CD4-positive, alpha-beta T cell treated with Interleukin-6 at 100 ng/mL for 8 hours (primary cell): ENCODE measurements around the gene ACP6.
"Not testable (repeated sequence)": the region's sequence is repeated elsewhere in the genome, so short reads cannot be mapped to it uniquely, and the experiment has no call there.

ENCODE experiments used
- DNase-seq: peaks from one replicate; pipeline ENCODE4 v3.0.0-alpha.2; 2020; ENCODE audit warnings: mixed read lengths, low spot score

ACP6 gene

GRCh38 chr1:147620543-147620942 is 49.8 kb downstream of the ACP6 start:
- no peak for DNase-seq

GRCh38 chr1:147619741-147620140 is 50.6 kb downstream of the ACP6 start:
- no peak for DNase-seq

- no peak for DNase-seq
Measured at GRCh38 chr1:147618771-147619170, 51.6 kb downstream of the ACP6 start.

DNA sequence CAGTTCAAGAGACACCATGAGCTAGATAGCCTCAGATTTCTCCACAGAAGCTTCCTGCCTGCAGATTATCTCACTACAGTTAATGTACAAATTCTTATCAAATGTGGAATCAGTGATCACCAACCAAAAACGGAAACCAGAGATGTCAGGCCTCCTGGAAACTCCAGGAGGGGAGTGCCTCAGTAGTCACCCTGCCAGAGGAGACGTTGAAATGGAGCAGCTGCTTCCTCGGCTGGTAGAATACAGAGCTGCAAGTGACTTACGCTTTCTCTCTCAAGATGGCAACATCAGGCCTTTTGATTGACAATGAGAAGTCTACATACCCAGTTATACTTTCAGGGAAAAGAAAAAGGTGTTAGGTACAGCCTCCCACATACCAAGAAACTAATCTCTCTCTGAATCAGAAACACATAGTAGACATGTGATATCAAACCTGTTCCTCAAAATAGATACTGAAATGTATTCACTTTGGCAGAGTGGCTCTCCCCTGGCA is 52.2 kb downstream of the ACP6 start:
- DNase-seq, result peak; percentile 22

- not testable (repeated sequence) for DNase-seq
Measured at GRCh38 chr1:147614966-147615365, 55.4 kb downstream of the ACP6 start.

- no peak for DNase-seq
Measured at GRCh38 chr1:147613506-147613905, 56.8 kb downstream of the ACP6 start.

GRCh38 chr1:147612366-147612765 is 58.0 kb downstream of the ACP6 start:
- no peak for DNase-seq

DNA sequence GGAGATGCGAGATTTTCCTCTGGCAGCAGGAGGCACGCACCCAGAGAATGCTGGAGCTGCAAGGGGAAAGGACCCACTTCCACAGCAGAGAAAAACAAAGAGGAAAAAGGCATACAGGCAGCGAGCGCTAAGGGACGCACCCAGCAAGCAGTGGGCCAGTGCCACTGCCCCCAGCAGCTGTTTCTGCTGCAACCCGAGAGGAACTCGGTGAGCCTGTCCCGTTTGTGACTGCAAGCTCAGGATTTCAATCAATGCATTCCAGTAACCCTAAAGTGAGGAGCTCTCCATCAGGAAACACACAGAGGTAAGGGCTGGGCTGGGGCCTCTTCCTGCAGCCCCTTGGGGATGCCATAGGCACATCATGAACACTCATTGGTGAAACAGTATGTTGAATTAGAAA is 58.7 kb downstream of the ACP6 start:
- DNase-seq, result no peak

DNA sequence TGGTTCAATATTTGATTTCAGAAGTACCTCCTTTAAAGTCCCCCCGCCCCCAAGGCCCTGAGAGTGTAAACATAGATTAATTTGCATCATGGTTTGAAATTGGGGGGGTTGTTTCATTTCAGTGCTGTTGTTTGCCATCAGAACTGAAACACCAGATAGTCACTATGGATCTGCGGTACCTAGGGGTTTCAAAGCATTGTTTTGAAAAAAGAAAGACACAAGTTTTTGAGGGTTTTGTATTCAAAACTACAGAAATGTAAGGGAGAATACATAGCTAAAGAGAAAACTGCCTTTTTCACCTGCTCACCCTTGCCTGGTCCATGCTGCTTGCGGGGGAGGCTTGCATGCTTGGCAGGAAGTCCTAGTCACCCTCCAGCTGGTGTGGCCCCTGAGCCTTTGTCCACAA is 59.3 kb downstream of the ACP6 start:
- DNase-seq, result no peak

DNA sequence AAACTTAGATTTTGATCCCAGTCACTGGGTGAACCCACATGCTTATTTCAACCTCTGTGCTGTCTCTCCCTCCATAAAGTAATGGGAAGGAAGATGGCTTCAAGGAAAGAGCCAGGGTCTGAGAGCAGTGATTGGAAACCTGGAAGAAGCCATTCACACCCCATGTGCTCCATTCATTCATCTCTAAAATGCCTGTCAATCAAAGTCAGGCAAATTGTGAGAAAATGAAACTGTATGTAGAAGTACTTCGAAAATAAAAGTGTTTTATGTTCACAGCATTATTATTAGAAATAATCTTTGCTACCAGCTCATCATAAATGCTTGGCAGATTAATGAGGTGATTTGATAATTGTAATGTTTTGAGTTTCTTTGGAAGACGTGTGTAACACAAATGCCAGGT is 61.0 kb downstream of the ACP6 start:
- no peak for DNase-seq

DNA sequence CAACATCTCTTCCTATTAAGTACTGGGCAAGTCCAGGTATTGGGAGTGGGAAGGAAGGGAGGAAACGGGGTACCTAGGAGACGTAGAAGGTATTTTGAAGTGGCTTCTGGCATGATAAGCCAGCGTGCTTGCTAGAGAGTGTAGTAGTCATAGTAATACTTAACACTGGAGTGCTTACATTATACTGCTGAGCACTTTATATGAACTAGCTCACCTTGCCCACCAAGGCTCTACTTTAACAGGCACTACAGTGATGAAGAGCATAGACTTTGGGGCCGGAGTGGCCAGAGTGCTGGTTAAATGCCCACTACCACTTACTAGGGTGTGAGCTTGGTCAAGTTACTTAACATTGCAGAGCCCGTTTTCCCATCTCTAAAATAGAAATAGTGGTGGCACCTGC is 61.7 kb downstream of the ACP6 start:
- no peak for DNase-seq

DNA sequence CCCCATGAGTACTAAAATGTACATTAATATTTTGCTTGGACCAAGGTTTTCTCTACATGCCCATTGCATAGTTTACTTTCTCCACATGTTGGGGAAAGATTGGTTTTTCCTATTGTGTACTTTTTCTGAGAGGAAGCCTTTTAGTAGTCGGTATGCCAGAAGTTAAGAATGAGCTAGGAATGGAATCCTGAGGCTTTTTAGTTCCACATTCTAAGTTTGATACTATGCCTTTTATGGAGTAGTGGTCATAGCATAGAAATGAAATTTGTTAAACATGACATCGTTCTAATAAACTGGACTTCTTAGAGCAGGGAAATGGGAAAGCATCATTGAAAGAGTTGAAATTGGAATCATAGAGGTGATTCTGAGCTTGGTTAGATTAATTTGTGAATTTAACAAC is 64.7 kb downstream of the ACP6 start:
- DNase-seq, result no peak

- no peak for DNase-seq
Measured at GRCh38 chr1:147603986-147604385, 66.3 kb downstream of the ACP6 start.

DNA sequence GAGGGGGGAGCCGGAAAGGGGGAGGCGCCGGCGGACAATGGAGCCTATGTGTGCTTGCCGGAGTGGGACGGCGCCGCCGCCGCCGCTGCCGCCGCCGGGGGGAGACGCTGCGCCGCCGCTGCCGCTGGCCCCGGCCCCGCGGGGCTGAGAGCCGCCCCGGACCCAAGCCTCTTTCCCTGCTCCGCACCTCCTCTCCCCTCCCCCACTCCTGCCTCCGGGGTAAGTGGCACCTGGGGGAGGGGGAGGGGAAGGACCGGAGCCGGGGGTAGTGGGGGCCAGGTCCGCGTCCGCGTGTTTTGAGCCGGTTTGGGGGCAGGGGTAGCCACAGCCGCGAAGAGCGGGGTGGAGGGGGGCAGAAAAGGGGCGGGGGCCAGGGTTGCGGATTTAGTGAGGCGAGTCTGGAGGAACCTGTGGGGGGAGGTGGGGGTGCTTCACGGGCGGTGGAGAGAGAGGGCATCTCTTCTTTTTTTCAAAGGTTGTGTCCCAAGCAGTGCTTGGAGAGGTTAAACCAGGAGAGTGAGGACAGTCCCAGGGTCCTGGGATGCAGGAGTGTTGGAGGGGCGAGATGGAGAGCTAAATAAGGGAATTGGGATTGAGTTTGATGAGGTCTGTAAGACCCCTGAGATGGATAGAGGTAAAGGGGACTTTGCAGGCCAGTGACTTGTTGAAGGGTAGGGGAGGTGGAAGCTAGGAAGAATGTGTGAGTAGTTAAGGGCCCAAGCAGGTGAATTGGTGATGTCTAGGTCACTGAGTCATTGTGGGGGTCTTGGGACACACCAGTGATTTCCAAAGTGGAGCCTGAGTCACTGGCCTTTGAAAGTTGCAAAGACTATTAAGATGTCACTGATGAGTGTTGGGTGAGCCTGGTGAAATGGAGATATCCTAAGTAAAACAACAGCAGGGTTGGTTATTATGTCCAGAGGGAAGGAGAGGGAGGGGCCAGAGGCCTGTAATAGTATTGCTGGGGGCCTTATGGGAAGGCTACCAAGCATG is 69.9 kb downstream of the ACP6 start:
- DNase-seq, result no peak

- DNase-seq, result peak; percentile 97
Measured at GRCh38 chr1:147599362-147600118, 70.8 kb downstream of the ACP6 start.

GRCh38 chr1:147598621-147599361 is 71.5 kb downstream of the ACP6 start:
- peak; percentile 10 for DNase-seq

DNA sequence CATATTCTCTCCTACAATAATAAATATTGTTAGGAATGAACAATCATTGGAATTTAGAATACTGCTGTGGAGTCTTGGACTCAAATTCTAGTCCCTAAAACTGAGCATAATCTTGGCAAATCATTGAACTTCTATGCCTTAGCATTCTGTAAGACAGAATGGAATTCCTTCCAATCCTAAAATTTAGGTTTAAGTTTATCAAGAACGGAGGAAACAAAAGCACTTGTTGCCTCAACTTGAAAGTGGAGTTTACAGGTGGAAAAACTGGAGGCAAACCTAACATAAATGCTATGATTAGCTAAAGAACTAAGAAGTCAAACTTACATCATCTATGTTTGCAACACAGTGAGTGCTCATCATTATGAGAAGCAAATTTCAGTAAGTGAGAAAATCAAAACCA is 73.3 kb downstream of the ACP6 start:
- DNase-seq, result no peak
